HG02588 (cell line): ENCODE results near the gene ACSM2A.
"Not testable (repeated sequence)": the region's sequence is repeated elsewhere in the genome, so short reads cannot be mapped to it uniquely, and the experiment has no call there.

Experiments used
- ATAC-seq: cut with Tn5 transposase; IDR thresholded peaks from one replicate; pipeline ENCODE4 v1.9.1; 2021; ENCODE audit warnings: mild to moderate bottlenecking, moderate library complexity; ENCODE audit not compliant: unreplicated experiment

ACSM2A gene

GRCh38 chr16:20453633-20454032 lies 2.3 kb downstream of the ACSM2A start:
- ATAC-seq: not testable (repeated sequence)

DNA sequence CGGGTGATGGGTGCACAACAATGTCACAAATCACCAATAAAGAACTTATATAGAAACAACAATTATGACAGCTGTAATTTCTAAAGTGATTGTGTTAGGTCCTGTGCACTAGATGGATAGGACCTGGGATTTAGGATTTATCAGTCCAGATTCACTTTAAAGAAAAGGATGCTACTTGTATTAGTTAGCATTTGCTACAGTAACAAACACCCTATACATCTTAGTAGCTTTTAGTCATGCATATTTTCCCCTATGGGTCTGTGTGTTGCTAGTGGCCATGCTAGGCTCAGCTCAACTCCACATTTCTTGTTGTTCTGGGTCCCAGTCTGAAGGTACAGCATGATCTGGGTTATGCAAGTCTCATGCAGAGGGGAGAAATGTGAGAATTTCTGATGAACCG lies 7.9 kb downstream of the ACSM2A start:
- not testable (repeated sequence) for ATAC-seq

GRCh38 chr16:20460313-20460712 lies 9.0 kb downstream of the ACSM2A start:
- not testable (repeated sequence) for ATAC-seq

- not testable (repeated sequence) for ATAC-seq
Observed at GRCh38 chr16:20468954-20469353, 17.6 kb downstream of the ACSM2A start.

DNA sequence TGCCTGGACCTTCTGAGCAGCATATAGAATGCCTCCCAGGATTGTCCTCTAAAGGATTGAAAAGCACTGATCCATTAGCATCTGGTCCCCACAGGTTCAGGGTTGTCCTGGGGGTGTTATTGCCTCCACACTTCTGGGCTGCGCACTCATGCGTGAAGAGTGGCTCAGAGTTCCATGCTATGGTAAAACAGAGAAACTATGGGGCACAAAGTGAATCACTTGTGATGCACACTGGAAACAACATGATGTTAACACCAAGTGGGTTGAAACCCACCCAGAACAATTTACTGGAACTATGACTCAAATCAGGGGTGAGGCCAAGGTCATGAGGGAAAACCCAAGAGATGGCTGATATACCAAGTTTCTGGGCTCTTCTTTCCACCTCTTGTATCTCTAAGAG lies 18.6 kb downstream of the ACSM2A start:
- not testable (repeated sequence) for ATAC-seq

GRCh38 chr16:20470732-20471131 lies 19.4 kb downstream of the ACSM2A start:
- not testable (repeated sequence) for ATAC-seq

DNA sequence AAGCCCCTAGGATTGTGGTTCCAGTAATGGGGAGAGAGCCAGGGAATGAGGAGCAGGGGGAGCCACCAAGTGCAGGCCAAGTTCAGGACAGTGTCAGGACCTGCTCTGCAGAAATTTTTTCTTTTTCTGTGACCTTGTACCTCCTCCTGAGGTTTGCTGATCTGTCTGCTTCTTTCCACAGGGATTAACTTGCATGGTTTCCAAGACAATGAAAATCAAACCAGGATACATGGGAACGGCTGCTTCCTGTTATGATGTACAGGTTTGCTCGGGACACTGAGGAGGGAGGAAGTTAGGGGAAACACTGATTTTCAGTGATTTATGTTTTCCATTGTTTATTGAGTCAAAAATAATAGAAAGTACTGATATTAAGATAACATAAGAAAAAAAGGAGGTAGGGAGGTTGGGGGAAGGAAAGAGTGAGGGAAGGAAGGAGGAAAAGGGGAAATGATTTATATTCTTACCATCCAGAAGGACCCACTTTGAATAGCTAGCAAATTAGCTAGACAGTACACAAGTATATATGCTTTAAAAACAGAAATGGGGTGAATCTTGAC lies 25.9 kb downstream of the ACSM2A start:
- ATAC-seq: not testable (repeated sequence)

DNA sequence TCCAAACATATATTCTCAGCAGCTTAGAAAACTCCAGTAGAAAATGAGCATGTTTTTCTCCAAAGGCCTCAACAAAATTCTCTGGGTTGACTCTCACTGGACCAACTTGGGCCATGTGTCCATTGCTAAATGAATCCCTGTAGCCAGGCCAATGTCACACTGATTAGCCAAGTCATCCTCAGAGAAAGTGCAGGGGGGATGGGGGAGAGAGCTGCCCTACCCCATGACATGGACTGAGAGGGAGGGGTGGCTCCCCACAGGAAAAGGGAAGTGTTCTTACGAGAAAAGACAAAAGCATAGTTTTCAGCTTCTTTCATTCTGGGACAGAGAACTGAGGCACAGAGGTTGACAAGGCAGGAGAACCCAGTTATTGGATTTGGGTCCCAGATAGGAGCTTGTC lies 32.7 kb downstream of the ACSM2A start:
- not testable (repeated sequence) for ATAC-seq

DNA sequence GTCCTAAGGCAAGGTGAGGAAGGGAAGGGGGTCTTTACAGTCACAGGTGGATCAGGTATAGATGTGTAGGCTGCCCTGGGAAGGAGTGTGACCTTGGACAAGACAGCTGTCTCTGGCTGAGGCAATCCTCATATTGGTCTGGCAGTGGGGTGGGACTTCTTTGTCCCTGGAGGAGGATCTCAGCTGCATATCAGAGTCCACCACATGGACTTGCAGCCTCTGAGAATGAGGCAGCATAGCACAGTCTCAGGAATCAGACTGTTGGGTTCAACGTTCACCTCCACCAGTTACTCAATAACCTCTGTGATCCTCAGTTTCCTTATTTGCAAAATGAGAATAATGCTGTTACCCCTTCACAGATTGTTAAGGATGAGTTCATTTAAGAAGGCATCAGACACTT lies 33.4 kb downstream of the ACSM2A start:
- ATAC-seq: no peak

DNA sequence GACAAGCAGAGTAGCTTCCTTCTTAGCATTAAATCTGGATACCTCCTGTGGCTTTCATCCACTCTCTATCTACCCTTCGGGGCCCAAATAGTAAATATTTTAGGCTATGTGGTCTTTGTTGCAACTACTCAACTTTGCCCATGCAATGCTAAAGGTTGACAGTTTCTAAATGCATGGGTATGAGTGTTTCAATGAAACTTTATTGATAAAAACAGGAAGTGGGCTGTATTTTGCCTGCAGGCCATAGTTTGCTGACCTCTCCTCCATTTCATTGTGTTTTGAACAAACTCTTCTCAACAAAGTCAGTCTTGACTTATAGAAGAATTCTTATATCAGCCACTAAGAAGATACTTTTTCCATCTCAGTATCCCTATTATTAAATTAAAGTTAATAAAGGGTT lies 34.1 kb downstream of the ACSM2A start:
- no peak for ATAC-seq

DNA sequence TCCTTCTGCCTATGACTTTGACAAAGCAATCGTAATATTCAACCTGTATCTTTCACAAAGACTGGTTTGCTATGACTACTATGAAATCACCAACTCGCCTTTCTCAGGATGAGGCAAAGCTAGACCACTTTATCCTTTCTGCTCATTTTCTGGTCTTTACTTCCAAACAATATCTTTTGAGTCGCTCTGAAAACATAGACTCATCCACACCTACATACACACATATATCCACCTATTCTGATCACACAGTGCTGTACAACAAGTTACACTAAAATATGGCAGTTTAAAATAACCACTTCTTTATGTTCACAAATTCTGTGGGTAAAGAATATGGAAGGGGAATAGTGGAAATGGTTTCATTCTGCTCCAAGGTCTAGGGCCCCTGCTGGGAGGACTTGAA lies 39.7 kb downstream of the ACSM2A start:
- not testable (repeated sequence) for ATAC-seq

- not testable (repeated sequence) for ATAC-seq
Observed at GRCh38 chr16:20491448-20491847, 40.1 kb downstream of the ACSM2A start.

DNA sequence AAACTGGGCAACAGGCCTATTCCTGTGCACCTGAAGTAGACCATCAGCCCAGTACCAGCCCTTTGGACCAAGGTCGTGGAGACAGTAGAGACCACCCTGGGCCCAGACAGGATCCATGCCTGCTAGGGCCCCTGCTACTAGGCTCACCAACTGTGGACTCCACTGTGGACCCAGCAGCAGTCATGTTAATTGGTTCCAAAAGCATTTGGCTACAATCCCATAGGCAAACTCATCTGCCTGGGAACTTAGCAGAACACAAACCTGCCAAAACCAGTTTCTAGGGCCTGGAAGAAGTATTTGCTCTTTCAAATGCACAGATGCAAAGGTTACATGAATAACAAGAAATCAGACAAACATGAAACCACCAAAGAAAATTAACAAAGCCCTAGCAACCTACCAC lies 53.1 kb downstream of the ACSM2A start:
- ATAC-seq: no peak

GRCh38 chr16:20507280-20507679 lies 56.0 kb downstream of the ACSM2A start:
- ATAC-seq: no peak

- ATAC-seq: no peak
Observed at GRCh38 chr16:20510323-20510722, 59.0 kb downstream of the ACSM2A start.

DNA sequence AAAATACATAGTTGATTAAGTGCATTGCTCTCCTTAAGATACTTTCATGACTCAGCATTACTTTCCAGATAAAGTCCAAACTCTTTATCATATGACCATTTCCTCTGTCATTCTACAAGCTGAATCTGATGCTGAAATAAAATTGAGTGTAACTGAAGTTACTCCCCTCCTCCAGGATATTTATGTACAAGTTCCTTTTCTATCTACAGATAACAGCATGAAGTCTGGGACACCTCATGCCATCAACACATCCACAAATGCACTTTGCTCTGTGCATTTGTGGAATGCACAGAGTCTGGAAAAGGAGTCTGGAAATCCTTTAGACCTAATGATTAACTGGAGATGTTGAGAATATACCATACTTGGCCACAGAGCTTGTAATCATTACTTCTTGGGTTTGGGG lies 64.4 kb downstream of the ACSM2A start:
- no peak for ATAC-seq

GRCh38 chr16:20517149-20517548 lies 65.8 kb downstream of the ACSM2A start:
- ATAC-seq: no peak

DNA sequence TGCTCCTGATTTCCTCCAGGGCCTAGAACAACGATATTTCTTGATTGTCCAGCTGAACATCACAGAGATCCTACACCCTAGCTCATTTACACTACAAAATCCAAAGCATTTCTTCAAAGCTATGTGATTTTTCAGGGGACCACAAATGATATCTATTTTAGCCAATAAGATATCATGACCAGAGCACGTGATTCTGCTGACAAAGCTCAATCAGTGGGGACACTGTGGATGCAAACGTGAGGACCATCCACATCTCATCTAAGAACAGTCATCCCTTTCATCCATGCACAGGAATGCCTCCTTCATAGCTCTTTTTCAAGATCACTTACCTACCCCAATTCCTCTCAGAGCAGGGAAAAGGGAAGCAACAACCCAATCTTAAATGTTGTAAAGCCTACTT lies 67.9 kb downstream of the ACSM2A start:
- ATAC-seq: no peak

GRCh38 chr16:20520103-20520502 lies 68.8 kb downstream of the ACSM2A start:
- no peak for ATAC-seq

- not testable (repeated sequence) for ATAC-seq
Observed at GRCh38 chr16:20531795-20532194, 80.5 kb downstream of the ACSM2A start.

- ATAC-seq: not testable (repeated sequence)
Observed at GRCh38 chr16:20532284-20532792, 81.0 kb downstream of the ACSM2A start.

DNA sequence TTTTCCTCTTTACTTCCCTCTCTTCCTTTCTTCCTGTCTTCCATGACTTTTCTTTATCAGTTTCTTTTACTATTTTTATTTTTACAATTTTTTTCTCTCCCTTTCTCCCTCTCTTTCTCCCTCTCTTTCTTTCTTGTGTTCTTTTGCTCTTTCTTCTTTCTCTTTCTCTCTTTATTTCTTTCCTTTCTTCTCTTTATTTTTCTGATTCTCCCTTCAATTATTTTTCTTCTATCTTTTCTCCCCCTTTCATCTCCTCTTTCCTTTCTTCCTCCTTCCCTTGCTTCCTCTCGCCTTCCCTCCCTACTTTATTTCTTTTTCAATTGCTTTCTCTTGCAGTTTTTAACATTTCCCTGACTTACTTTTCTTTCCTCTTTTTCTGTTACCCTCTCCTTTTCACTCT lies 85.3 kb downstream of the ACSM2A start:
- ATAC-seq: not testable (repeated sequence)
